ENCODE results near the gene INHBA. TPM values are rescaled to one million over a fixed set of nuclear protein-coding genes. Genes with fewer than 3 reads are reported as not detected.

Gene INHBA
- total RNA-seq, 1 donor from 2014 or later: 601 TPM

GRCh38 chr7:41698726-41699125, 4.2 kb downstream of the INHBA start:
- Mint-ChIP-seq H3K27ac (ENCODE audit: unreplicated experiment) (peak overlapping the region; percentile 95), H3K9me3 (ENCODE audit: low read depth) (no peaks in the 10 kb centered on the region), H3K36me3 (ENCODE audit: low read depth) (peaks cover 68% of the 10 kb centered on the region), H3K4me3 (ENCODE audit: unreplicated experiment) (peak overlapping the region; percentile 99), H3K4me1 (ENCODE audit: low read depth) (peaks cover 38% of the 10 kb centered on the region), H3K27me3 (ENCODE audit: low read depth) (no peaks in the 10 kb centered on the region)
- no peak for TF ChIP-seq CTCF (IDR thresholded peaks at IDR 0.05)
- no peak for DNase-seq (ENCODE audit: low spot score)

- peaks cover 73% of the 10 kb centered on the region for H3K36me3 Mint-ChIP-seq (ENCODE audit: low read depth)
- peak; percentile 7 for TF ChIP-seq CTCF (IDR thresholded peaks at IDR 0.05)
- no peaks in the 10 kb centered on the region for H3K27me3 Mint-ChIP-seq (ENCODE audit: low read depth)
- H3K4me1 Mint-ChIP-seq (ENCODE audit: low read depth): peaks cover 39% of the 10 kb centered on the region
- H3K4me3 Mint-ChIP-seq (ENCODE audit: unreplicated experiment): peak overlapping the region; percentile 99
- no peak for DNase-seq (ENCODE audit: low spot score)
- H3K27ac Mint-ChIP-seq (ENCODE audit: unreplicated experiment): peak overlapping the region; percentile 95
- H3K9me3 Mint-ChIP-seq (ENCODE audit: low read depth): no peaks in the 10 kb centered on the region
Observed at GRCh38 chr7:41698114-41698513, 4.8 kb downstream of the INHBA start.

- Mint-ChIP-seq H3K4me1 (ENCODE audit: low read depth) (peaks cover 52% of the 10 kb centered on the region), H3K27me3 (ENCODE audit: low read depth) (no peaks in the 10 kb centered on the region), H3K9me3 (ENCODE audit: low read depth) (no peaks in the 10 kb centered on the region), H3K27ac (ENCODE audit: unreplicated experiment) (peak overlapping the region; percentile 95), H3K36me3 (ENCODE audit: low read depth) (peaks cover 82% of the 10 kb centered on the region), H3K4me3 (ENCODE audit: unreplicated experiment) (peak overlapping the region; percentile 99)
- peak; percentile 98 for TF ChIP-seq CTCF (IDR thresholded peaks at IDR 0.05)
- no peak for DNase-seq (ENCODE audit: low spot score)
Observed at GRCh38 chr7:41696323-41696916, 6.5 kb downstream of the INHBA start.

GRCh38 chr7:41695661-41696322, 7.1 kb downstream of the INHBA start:
- no peaks in the 10 kb centered on the region for H3K9me3 Mint-ChIP-seq (ENCODE audit: low read depth)
- H3K27ac Mint-ChIP-seq (ENCODE audit: unreplicated experiment): peak overlapping the region; percentile 95
- peaks cover 58% of the 10 kb centered on the region for H3K4me1 Mint-ChIP-seq (ENCODE audit: low read depth)
- peaks cover 82% of the 10 kb centered on the region for H3K36me3 Mint-ChIP-seq (ENCODE audit: low read depth)
- DNase-seq (ENCODE audit: low spot score): no peak
- no peak for TF ChIP-seq CTCF (IDR thresholded peaks at IDR 0.05)
- H3K27me3 Mint-ChIP-seq (ENCODE audit: low read depth): no peaks in the 10 kb centered on the region
- H3K4me3 Mint-ChIP-seq (ENCODE audit: unreplicated experiment): peak overlapping the region; percentile 99

GRCh38 chr7:41694495-41694894, 8.4 kb downstream of the INHBA start:
- DNase-seq (ENCODE audit: low spot score): no peak
- Mint-ChIP-seq H3K4me3 (ENCODE audit: unreplicated experiment) (peak overlapping the region; percentile 99), H3K27me3 (ENCODE audit: low read depth) (no peaks in the 10 kb centered on the region), H3K9me3 (ENCODE audit: low read depth) (no peaks in the 10 kb centered on the region), H3K36me3 (ENCODE audit: low read depth) (peaks cover 81% of the 10 kb centered on the region), H3K27ac (ENCODE audit: unreplicated experiment) (peak overlapping the region; percentile 95), H3K4me1 (ENCODE audit: low read depth) (peaks cover 68% of the 10 kb centered on the region)
- TF ChIP-seq CTCF (IDR thresholded peaks at IDR 0.05): no peak
